Mesodermal cell (in vitro differentiated cells): Measurements from ENCODE around the gene TAF1C.

Source experiments
- H3K27ac ChIP-seq: 2 replicates; pipeline ENCODE4 v1.7.0; 2013; ENCODE audit warnings: mild to moderate bottlenecking, low read depth, low read length, moderate library complexity; ENCODE audit not compliant: severe bottlenecking
- H3K36me3 ChIP-seq: 2 replicates; pipeline ENCODE4 v1.7.1; 2013; ENCODE audit warnings: mild to moderate bottlenecking, low read length, moderate library complexity; ENCODE audit not compliant: control insufficient read depth, insufficient read depth
- H3K4me1 ChIP-seq: one replicate; pipeline ENCODE4 v1.7.1; 2013; ENCODE audit warnings: mild to moderate bottlenecking, low read length; ENCODE audit not compliant: insufficient read depth, control insufficient read depth, poor library complexity, severe bottlenecking
- H3K4me3 ChIP-seq: 2 replicates; pipeline ENCODE4 v1.7.0; 2013; ENCODE audit warnings: low read length, control low read depth, mild to moderate bottlenecking; ENCODE audit not compliant: insufficient read depth, poor library complexity, severe bottlenecking; ENCODE audit errors: extremely low read depth
- H3K9me3 ChIP-seq: 2 replicates; pipeline ENCODE4 v1.7.1; 2013; ENCODE audit warnings: mild to moderate bottlenecking, low read length, moderate library complexity; ENCODE audit not compliant: control insufficient read depth
- WGBS, 2 experiments: methylation state at CpG; one replicate each; pipeline ENCODE4 v1.1.5; 2013; ENCODE audit warnings: missing lambda C conversion rate in 2 of 2; ENCODE audit not compliant: insufficient coverage in 2 of 2; 5-methylcytosine and 5-hydroxymethylcytosine counted together

TAF1C gene

DNA sequence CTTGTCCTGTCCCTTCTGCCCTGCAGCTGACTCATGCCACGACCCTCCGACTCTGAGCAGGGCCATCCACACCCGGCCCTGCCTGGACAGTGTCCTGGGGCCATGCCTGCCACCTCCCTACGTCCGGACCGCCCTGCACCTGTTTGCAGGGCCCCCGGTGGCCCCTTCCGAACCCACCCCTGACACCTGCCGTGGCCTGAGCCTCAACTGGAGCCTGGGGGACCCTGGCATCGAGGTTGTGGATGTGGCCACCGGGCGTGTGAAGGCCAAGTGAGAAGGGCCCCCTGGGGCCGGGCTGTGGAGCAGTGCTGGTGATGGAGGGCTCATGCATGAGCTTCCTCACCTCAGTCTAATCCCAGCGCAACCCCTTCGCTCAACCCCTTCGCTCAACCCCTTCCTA lies 9.2 kb upstream of the TAF1C start:
- H3K9me3 ChIP-seq: no peaks in the 10 kb centered on the region
- H3K27ac ChIP-seq: no peak overlapping the region
- 90 to 96% methylated on average over 9 to 13 of the region's 16 CpGs for WGBS, 2 experiments
- H3K36me3 ChIP-seq: no peaks in the 10 kb centered on the region
- no peak overlapping the region for H3K4me3 ChIP-seq
- no peaks in the 10 kb centered on the region for H3K4me1 ChIP-seq

DNA sequence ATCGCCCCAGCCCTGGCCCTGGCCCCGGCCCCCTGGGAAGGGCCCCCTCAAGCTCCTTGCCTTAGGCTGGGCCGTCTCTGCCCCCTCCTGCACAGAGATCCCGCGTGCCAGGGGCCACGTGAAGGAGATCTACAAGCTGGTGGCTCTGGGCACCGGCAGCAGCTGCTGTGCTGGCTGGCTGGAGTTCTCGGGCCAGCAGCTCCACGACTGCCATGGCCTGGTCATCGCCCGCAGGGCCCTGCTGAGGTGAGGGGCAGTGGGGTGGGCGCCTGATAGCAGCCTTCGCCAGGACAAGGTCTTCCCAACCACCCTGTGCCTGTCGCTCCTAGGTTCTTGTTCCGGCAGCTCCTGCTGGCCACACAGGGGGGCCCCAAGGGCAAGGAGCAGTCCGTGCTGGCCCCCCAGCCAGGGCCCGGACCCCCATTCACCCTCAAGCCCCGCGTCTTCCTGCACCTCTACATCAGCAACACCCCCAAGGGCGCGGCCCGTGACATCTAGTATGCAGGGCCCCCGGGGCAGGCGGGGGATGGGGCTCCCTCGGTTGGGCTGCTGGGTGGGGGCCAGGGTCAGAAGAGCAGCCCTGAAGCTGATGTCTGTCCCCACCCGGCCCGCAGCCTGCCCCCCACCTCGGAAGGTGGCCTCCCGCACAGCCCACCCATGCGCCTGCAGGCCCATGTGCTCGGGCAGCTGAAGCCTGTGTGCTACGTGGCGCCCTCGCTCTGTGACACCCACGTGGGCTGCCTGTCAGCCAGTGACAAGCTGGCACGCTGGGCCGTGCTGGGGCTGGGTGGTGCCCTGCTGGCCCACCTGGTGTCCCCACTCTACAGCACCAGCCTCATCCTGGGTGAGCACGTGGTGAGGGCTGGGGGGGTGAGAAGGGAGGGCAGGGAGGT lies 8.6 kb upstream of the TAF1C start:
- 89% methylated on average over 30 of the region's 38 CpGs for WGBS, 2 experiments
- Histone ChIP-seq H3K27ac (no peak overlapping the region), H3K9me3 (no peaks in the 10 kb centered on the region), H3K4me3 (no peak overlapping the region), H3K36me3 (no peaks in the 10 kb centered on the region), H3K4me1 (no peaks in the 10 kb centered on the region)

DNA sequence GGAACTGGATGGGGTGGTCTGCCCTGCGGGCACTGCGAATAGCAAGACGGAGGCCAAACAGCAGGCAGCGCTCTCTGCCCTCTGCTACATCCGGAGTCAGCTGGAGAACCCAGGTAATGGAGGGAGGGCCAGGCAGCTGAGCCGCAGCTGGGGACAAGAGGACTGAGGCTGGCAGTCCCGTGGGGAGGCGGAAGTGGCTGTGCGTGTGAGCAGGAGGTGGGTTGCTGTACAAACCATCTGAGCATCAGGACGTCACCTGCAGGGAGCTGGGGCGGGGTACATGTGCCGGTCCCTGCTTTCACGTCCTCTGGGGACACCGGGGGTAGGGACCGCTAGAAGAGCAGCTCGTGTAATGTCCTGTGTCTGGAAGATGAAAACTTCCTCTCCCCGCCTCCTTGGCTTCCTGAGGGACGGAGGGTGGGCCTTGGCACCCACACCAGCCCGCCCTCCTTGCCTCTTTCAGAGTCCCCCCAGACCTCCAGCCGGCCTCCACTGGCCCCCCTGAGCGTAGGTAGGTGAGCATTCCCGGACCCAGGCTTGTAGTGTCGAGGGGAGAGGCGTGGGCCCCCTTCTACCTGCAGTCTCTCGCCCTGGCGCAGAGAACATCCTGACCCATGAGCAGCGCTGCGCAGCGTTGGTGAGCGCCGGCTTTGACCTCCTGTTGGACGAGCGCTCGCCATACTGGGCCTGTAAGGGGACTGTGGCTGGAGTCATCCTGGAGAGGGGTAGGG lies 7.8 kb upstream of the TAF1C start:
- Histone ChIP-seq H3K4me3 (no peak overlapping the region), H3K9me3 (no peaks in the 10 kb centered on the region), H3K36me3 (no peaks in the 10 kb centered on the region), H3K4me1 (no peaks in the 10 kb centered on the region), H3K27ac (no peak overlapping the region)
- WGBS, 2 experiments: 85 to 87% methylated on average over 31 to 33 of the region's 34 CpGs

DNA sequence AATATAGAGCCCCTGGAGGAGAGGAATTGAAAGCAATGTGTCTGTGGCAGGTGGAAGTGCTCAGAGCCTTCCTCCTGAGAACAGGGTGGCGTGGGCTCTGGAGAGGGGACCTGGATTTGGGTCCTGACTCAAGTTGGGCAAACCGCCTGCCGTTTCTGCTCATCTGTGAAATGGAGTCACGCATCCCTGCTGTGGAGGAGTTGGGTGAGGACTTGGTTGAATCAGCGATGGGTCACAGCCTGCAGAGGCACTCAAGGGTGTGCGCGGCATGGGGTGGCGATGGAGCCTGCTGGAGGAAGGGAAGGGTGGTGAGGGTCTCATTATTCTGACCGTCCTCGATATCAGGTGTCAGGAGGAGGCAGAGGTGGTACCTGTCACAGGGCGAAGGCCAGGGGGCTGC lies 7.2 kb upstream of the TAF1C start:
- Histone ChIP-seq H3K9me3 (no peaks in the 10 kb centered on the region), H3K27ac (no peak overlapping the region), H3K4me3 (no peak overlapping the region), H3K36me3 (no peaks in the 10 kb centered on the region), H3K4me1 (no peaks in the 10 kb centered on the region)
- 90 to 94% methylated on average over 10 to 11 of the region's 11 CpGs for whole genome bisulfite sequencing, 2 experiments

DNA sequence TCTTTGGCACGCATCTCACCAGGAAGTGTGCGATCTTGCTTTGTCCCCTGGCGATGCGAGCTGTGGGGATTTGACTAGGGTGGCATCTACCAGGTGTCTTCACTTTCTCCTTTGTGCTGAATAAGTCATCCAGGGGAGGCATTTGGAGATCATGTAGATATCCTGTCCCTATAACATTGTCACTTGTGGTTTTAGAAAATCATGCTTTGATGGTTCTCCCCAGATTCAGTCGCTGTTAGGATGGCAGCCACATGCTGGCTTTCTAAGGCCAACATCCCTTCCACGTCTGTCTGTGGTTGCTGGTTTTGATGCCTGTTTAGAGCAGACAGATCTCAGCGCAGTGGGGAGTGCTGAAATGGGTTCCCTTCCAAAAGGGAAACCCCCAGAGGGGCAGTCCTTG lies 6.6 kb upstream of the TAF1C start:
- H3K27ac ChIP-seq: no peak overlapping the region
- WGBS, 2 experiments: 85 to 95% methylated on average over 7 of the region's 7 CpGs

DNA sequence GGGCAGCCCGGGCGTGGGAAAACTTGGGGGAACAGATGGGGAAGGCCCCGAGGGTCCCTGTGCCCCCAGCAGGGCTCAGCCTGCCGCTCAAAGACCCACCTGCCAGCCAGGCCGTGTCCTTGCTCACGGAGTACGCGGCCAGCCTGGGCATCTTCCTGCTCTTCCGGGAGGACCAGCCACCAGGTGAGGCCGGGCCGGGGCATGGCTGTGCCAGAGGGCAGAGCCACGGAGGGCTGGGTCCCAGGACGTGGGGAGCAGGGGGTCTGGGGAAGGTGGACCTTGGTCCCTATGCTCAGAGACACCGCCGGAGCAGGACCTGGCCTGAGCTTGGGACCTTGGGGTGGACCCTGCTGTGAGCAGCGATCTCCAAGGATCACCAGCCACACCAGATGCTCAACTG lies 4.6 kb upstream of the TAF1C start:
- no peaks in the 10 kb centered on the region for H3K4me1 ChIP-seq
- no peak overlapping the region for H3K4me3 ChIP-seq
- WGBS, 2 experiments: 92 to 99% methylated on average over 8 to 11 of the region's 16 CpGs
- H3K27ac ChIP-seq: no peak overlapping the region
- H3K9me3 ChIP-seq: no peaks in the 10 kb centered on the region
- no peaks in the 10 kb centered on the region for H3K36me3 ChIP-seq

More for the DNA sequence above, 6.6 kb upstream of the TAF1C start:
- Histone ChIP-seq H3K4me3 (no peak overlapping the region), H3K4me1 (no peaks in the 10 kb centered on the region), H3K9me3 (no peaks in the 10 kb centered on the region), H3K36me3 (no peaks in the 10 kb centered on the region)

DNA sequence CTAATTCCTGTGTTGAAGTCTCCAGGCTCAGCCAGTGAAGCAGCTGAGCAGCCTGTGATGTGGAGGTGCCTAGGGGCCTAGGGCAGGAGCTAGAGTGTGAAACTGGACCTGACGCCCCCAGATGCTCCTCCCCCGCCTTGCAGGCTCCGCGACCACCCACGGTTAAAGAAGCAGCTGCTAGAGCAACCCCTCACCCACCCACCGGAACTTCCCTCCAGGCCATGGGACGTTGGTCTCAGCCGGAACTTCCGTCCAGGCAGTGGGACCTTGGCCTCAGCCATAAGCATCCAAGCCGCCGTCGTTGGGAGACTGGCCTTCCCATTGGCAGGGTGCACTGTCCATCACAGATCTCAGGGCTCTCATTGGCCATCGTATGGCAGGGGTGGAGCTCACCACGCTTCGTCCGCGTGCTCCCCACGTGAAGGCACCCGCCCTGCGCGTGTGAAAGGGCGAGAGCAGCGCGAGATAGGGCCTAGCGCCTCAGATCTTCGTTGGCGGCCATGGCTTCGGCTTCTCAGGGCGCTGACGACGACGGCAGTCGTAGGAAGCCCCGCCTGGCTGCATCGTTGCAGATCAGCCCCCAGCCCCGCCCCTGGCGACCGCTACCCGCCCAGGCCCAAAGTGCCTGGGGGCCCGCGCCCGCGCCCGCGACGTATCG lies 4.0 kb upstream of the TAF1C start, which contains the start of gene ADAD2:
Gene ADAD2, plus strand, starts transcription at position 427 of the 658 bp plus-strand sequence. Its CDS starts 74 bp downstream, at position 501.
- Histone ChIP-seq H3K4me3 (no peak within 1 kb of the TSS), H3K27ac (no peak within 1 kb of the TSS)
- WGBS, 2 experiments: 91 to 93% methylated on average over 41 to 47 of the region's 47 CpGs

DNA sequence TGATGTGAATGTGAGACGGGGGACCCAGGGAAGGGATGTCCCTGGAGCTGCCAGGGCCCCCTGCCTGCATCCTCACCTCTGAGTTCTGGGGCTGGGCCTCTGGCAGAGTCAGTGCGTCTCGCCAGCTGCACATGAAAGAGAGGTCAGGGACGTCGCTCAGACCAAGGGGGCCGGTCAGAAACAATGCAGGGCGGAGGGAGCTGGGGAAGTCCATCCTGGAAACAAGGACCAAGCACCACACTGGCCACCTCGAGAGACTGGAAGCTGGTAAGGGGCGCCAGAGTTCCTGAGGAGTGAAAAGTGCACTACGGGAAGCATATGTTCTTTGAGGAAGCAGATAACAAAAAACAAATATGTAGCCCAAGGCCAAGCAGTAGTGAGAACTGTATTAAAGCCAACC lies 2.1 kb downstream of the TAF1C start:
- Histone ChIP-seq H3K4me3 (no peak overlapping the region), H3K27ac (peak overlapping the region; percentile 2), H3K36me3 (peaks cover 50% of the 10 kb centered on the region), H3K9me3 (no peaks in the 10 kb centered on the region), H3K4me1 (peaks cover 8% of the 10 kb centered on the region)
- WGBS, 2 experiments: 88 to 97% methylated on average over 10 of the region's 10 CpGs

More for the DNA sequence above, 4.0 kb upstream of the TAF1C start, which contains the start of gene ADAD2:
- H3K9me3 ChIP-seq: no peaks in the 10 kb centered on the region
- H3K36me3 ChIP-seq: no peaks in the 10 kb centered on the region
- H3K4me1 ChIP-seq: peaks cover 1% of the 10 kb centered on the region

DNA sequence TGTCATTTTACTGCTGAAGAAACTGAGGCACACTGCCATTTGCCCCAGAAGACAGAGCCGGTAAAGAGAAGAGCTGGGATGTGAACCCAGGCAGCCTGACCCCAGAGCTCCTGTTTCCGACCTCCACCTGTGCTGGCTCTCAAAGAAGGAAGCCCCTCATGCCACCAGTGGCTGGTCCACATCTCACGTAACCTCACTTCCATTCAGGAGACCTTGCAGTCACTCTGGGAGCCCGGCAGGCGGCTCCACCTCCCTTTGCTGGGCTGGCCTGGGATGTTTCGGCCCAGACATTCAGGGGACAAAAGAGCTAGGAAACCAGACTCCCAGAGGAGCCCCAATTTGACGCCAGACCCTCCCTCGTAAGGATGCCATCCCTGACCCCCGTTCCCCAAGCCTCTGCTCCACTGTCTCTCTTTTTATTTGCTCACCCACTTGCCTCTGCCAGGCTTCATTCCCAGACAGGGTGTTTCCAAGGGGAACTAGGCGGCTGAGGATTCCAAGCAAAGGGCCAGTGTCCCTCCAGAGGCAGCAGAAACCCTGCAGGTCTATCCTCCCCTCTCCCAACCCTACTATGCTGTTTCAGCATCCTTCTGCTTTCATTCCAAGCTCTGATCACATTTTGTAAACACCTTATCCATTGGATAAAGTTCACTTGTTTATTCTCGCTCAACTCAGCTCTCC lies 2.8 kb downstream of the TAF1C start:
- peaks cover 58% of the 10 kb centered on the region for H3K36me3 ChIP-seq
- 96% methylated on average over 8 to 11 of the region's 11 CpGs for WGBS, 2 experiments
- H3K9me3 ChIP-seq: no peaks in the 10 kb centered on the region
- H3K4me1 ChIP-seq: peaks cover 11% of the 10 kb centered on the region
- no peak overlapping the region for H3K27ac ChIP-seq
- H3K4me3 ChIP-seq: no peak overlapping the region

DNA sequence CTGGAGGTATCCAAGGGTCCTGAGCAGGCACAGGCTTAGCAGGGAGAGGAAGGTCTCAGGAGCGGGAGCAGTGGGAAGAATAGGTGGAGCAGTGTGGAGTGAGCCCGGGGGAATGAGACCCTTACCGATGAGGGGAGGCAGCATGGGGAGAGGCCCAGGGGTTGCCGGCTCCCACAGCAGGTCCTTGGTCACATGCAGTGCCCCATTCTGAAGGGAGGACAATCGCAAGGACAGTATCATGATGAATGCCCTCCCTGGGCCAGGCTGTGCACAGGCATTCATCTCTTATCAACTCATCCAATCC lies 3.3 kb downstream of the TAF1C start:
- WGBS, 2 experiments: 91 to 99% methylated on average over 5 of the region's 5 CpGs

More for the DNA sequence above, 3.3 kb downstream of the TAF1C start:
- Histone ChIP-seq H3K4me3 (no peak overlapping the region), H3K4me1 (peaks cover 13% of the 10 kb centered on the region), H3K9me3 (no peaks in the 10 kb centered on the region), H3K36me3 (peaks cover 58% of the 10 kb centered on the region), H3K27ac (no peak overlapping the region)
